IMR-90 (cell line): ENCODE results near the gene CC2D1A. TPM values are rescaled to one million over a fixed set of nuclear protein-coding genes. Genes with fewer than 3 reads are reported as not detected.

Experiments used
- ATAC-seq: fragments of 200-7000 bp; cut with Tn5 transposase; 2 replicates; pipeline ENCODE4 v1.9.1; 2020; ENCODE audit warnings: low read depth, mild to moderate bottlenecking, moderate library complexity
- BruUV-seq: library from RNA; stranded (reverse); fragments of 400-500 nt; replicated peaks from 2 replicates; lab custom pipeline; 2021; lab: Mats Ljungman, UMichigan
- CTCF ChIA-PET: fragments of 300-600 bp; formaldehyde crosslinking; extraction: SDS; loops from one replicate; lab custom pipeline; 2021; ENCODE audit warnings: antibody characterized with exemption; lab: Yijun Ruan, JAX
- POLR2A ChIA-PET: fragments of 300-600 bp; sonication (Branson Sonifier 250); formaldehyde crosslinking; loops from one replicate; lab custom pipeline; 2022; ENCODE audit warnings: antibody characterized with exemption; ENCODE audit not compliant: unreplicated experiment; lab: Charles Lee
- DNase-seq: peaks from one replicate; pipeline ENCODE4 v3.0.0; 2013
- H2AFZ ChIP-seq: replicated peaks from 2 replicates; pipeline ENCODE3; 2013; ENCODE audit warnings: low read length, mild to moderate bottlenecking; ENCODE audit not compliant: poor library complexity
- H2AK5ac ChIP-seq: 2 replicates; pipeline ENCODE4 v1.6.1; 2013; ENCODE audit warnings: low read depth, low read length, inconsistent platforms
- H2AK9ac ChIP-seq: replicated peaks from 2 replicates; pipeline ENCODE3; 2013; ENCODE audit warnings: mild to moderate bottlenecking, low read depth, low read length, moderate library complexity; ENCODE audit not compliant: poor library complexity
- H2BK120ac ChIP-seq: 2 replicates; pipeline ENCODE4 v1.6.1; 2013; ENCODE audit warnings: low read depth, low read length, inconsistent platforms
- H2BK15ac ChIP-seq: 3 replicates; pipeline ENCODE4 v1.6.1; 2013; ENCODE audit warnings: low read depth, low read length, inconsistent platforms
- H2BK20ac ChIP-seq: 2 replicates; pipeline ENCODE4 v1.6.1; 2013; ENCODE audit warnings: low read depth, mild to moderate bottlenecking, inconsistent platforms, low read length, moderate library complexity
- H2BK5ac ChIP-seq: 2 replicates; pipeline ENCODE4 v1.6.1; 2013; ENCODE audit warnings: mild to moderate bottlenecking, low read depth, low read length, inconsistent platforms; ENCODE audit not compliant: poor library complexity, severe bottlenecking
- H3K14ac ChIP-seq: replicated peaks from 2 replicates; pipeline ENCODE4 v1.6.1; 2013; ENCODE audit warnings: low read depth, low read length, inconsistent platforms
- H3K18ac ChIP-seq: 2 replicates; pipeline ENCODE4 v1.6.1; 2013; ENCODE audit warnings: low read depth, low read length, control low read depth
- H3K23ac ChIP-seq: 2 replicates; pipeline ENCODE4 v1.6.1; 2013; ENCODE audit warnings: low read depth, low read length, inconsistent platforms
- H3K27ac ChIP-seq: 2 replicates; pipeline ENCODE4 v1.5.1; 2013; ENCODE audit warnings: mild to moderate bottlenecking, control low read depth, low read length; ENCODE audit not compliant: insufficient read depth
- H3K27me3 ChIP-seq: 2 replicates; pipeline ENCODE4 v1.6.1; 2013; ENCODE audit warnings: low read length; ENCODE audit not compliant: control insufficient read depth, insufficient read depth
- H3K36me3 ChIP-seq: 2 replicates; pipeline ENCODE4 v1.6.1; 2013; ENCODE audit warnings: low read length, mixed read lengths; ENCODE audit not compliant: control insufficient read depth, insufficient read depth
- H3K4ac ChIP-seq: 2 replicates; pipeline ENCODE4 v1.6.1; 2013; ENCODE audit warnings: low read depth, low read length, inconsistent platforms
- H3K4me1 ChIP-seq: 2 replicates; pipeline ENCODE4 v1.6.1; 2013; ENCODE audit warnings: low read length, mixed read lengths; ENCODE audit not compliant: control insufficient read depth, insufficient read depth
- H3K4me2 ChIP-seq: 2 replicates; pipeline ENCODE4 v1.6.1; 2013; ENCODE audit warnings: low read depth, mild to moderate bottlenecking, control low read depth, low read length, moderate library complexity
- H3K4me3 ChIP-seq: 2 replicates; pipeline ENCODE4 v1.5.1; 2013; ENCODE audit warnings: low read depth, mild to moderate bottlenecking, control low read depth, low read length, moderate library complexity; ENCODE audit not compliant: insufficient read depth
- H3K56ac ChIP-seq: 2 replicates; pipeline ENCODE4 v1.6.1; 2013; ENCODE audit warnings: low read length, inconsistent platforms; ENCODE audit not compliant: insufficient read depth; ENCODE audit errors: extremely low read depth
- H3K79me1 ChIP-seq, 2 experiments: 2 replicates each; pipeline ENCODE4 v1.6.1; 2013; ENCODE audit warnings: low read length in 2 of 2, inconsistent platforms in 1 of 2, low read depth in 1 of 2
- H3K9ac ChIP-seq: 2 replicates; pipeline ENCODE4 v1.6.1; 2013; ENCODE audit warnings: low read depth, low read length, control low read depth
- H3K9me1 ChIP-seq: 2 replicates; pipeline ENCODE4 v1.6.1; 2013; ENCODE audit warnings: low read length, inconsistent platforms; ENCODE audit not compliant: insufficient read depth
- H3K9me3 ChIP-seq: 2 replicates; pipeline ENCODE4 v1.6.1; 2013; ENCODE audit warnings: low read length; ENCODE audit not compliant: control insufficient read depth, insufficient read depth
- H4K20me1 ChIP-seq: 2 replicates; pipeline ENCODE4 v1.6.1; 2013; ENCODE audit warnings: low read length, inconsistent platforms; ENCODE audit not compliant: insufficient read depth
- H4K5ac ChIP-seq: 2 replicates; pipeline ENCODE4 v1.6.1; 2013; ENCODE audit warnings: mild to moderate bottlenecking, low read depth, low read length, control low read depth
- H4K8ac ChIP-seq, 2 experiments: 2 replicates each; pipeline ENCODE4 v1.6.1; 2013; ENCODE audit warnings: low read depth in 2 of 2, low read length in 2 of 2, control low read depth in 1 of 2, inconsistent platforms in 1 of 2
- H4K91ac ChIP-seq: 2 replicates; pipeline ENCODE4 v1.6.1; 2013; ENCODE audit warnings: low read depth, low read length, inconsistent platforms; ENCODE audit not compliant: insufficient read depth
- BHLHE40 ChIP-seq: fragments of 150-350 bp; IDR thresholded peaks from 2 replicates; pipeline ENCODE4 v1.6.1; 2016; ENCODE audit warnings: mild to moderate bottlenecking, low read depth, low read length
- CEBPB ChIP-seq: IDR thresholded peaks from 2 replicates; pipeline ENCODE4 v1.6.1; 2012; ENCODE audit warnings: low read depth, low read length, improper control_type of control experiment
- MAFK ChIP-seq: IDR thresholded peaks from 2 replicates; pipeline ENCODE4 v1.6.1; 2012; ENCODE audit warnings: low read depth, low read length, improper control_type of control experiment
- MXI1 ChIP-seq: IDR thresholded peaks from 2 replicates; pipeline ENCODE4 v1.6.1; 2012; ENCODE audit warnings: low read depth, mild to moderate bottlenecking, low read length, moderate library complexity, borderline replicate concordance
- NFE2L2 ChIP-seq: fragments of 150-350 bp; IDR thresholded peaks from 2 replicates; pipeline ENCODE4 v1.6.1; 2016; ENCODE audit warnings: low read depth, mild to moderate bottlenecking, low read length
- POLR2A ChIP-seq: IDR thresholded peaks from 2 replicates; pipeline ENCODE4 v1.6.1; 2012; ENCODE audit warnings: mild to moderate bottlenecking, low read depth, low read length
- RAD21 ChIP-seq: IDR thresholded peaks from 2 replicates; pipeline ENCODE4 v1.6.1; 2012; ENCODE audit warnings: low read length, improper control_type of control experiment
- RCOR1 ChIP-seq: IDR thresholded peaks from 2 replicates; pipeline ENCODE4 v1.6.1; 2012; ENCODE audit warnings: mild to moderate bottlenecking, low read length, improper control_type of control experiment; ENCODE audit not compliant: insufficient replicate concordance
- RFX5 ChIP-seq: IDR thresholded peaks from 2 replicates; pipeline ENCODE4 v1.8.0; 2012; ENCODE audit warnings: low read depth, mild to moderate bottlenecking, low read length, moderate library complexity
- SMC3 ChIP-seq: fragments of 150-350 bp; IDR thresholded peaks from 2 replicates; pipeline ENCODE4 v1.6.1; 2016; ENCODE audit warnings: low read depth, mild to moderate bottlenecking, antibody characterized with exemption, low read length, moderate library complexity
- WGBS, 2 experiments: methylation state at CpG; one replicate each; pipeline versions ENCODE4 v1.1.5 to v1.1.7; 2013; ENCODE audit warnings: missing lambda C conversion rate in 2 of 2; ENCODE audit not compliant: insufficient read length in 1 of 2; ENCODE audit errors: extremely low coverage in 2 of 2; 5-methylcytosine and 5-hydroxymethylcytosine counted together
- dilution Hi-C: fragments of 300-500 bp; cut with HindIII; formaldehyde crosslinking; loops from one replicate; pipeline ENCODE4 v1.14.3; 2018; ENCODE audit warnings: low sequenced_read_pairs; ENCODE audit not compliant: unreplicated experiment
- in situ Hi-C: fragments of 300-500 bp; cut with MboI; formaldehyde crosslinking; loops from 3 replicates; pipeline ENCODE4 v1.14.3; 2019; ENCODE audit warnings: low sequenced_read_pairs, inconsistent platforms, mixed read lengths
- intact Hi-C: fragments of 100-400 bp; cut with micrococcal nuclease; formaldehyde crosslinking; loops from 2 replicates; pipeline ENCODE4 v1.10.0; 2022
- polyA plus RNA-seq, 3 experiments: library from polyadenylated mRNA; depleted of rRNA; stranded (reverse); fragments of >200 nt; gene quantifications; 2 replicates each; pipeline ENCODE4 v1.2.3, GENCODE V29; 2012; ENCODE audit warnings: low replicate concordance in 1 of 3
- total RNA-seq: library from RNA; depleted of rRNA; stranded (reverse); fragments of >200 nt; gene quantifications from 2 replicates; pipeline ENCODE4 v1.2.3, GENCODE V29; 2012
- TF ChIP-seq, protein P1 (sequence below): fragments of 150-350 bp; IDR thresholded peaks from 2 replicates; pipeline ENCODE4 v1.6.1; 2017; ENCODE audit warnings: mild to moderate bottlenecking, antibody characterized with exemption, low read length, low read depth
- TF ChIP-seq, protein P2 (sequence below): conservative IDR thresholded peaks from 2 replicates; pipeline ENCODE4 v1.5.1; 2012; ENCODE audit warnings: mild to moderate bottlenecking, low read depth, low read length, improper control_type of control experiment
- TF ChIP-seq, protein P3 (sequence below): fragments of 150-350 bp; IDR thresholded peaks from 2 replicates; pipeline ENCODE4 v1.6.1; 2016; ENCODE audit warnings: low read depth, mild to moderate bottlenecking, low read length, moderate library complexity, borderline replicate concordance

Gene CC2D1A
- total and polyA plus RNA-seq, 2 of the 4 experiments (the other 2 are of a cell fraction), result 4.1 to 14.7 TPM

DNA sequence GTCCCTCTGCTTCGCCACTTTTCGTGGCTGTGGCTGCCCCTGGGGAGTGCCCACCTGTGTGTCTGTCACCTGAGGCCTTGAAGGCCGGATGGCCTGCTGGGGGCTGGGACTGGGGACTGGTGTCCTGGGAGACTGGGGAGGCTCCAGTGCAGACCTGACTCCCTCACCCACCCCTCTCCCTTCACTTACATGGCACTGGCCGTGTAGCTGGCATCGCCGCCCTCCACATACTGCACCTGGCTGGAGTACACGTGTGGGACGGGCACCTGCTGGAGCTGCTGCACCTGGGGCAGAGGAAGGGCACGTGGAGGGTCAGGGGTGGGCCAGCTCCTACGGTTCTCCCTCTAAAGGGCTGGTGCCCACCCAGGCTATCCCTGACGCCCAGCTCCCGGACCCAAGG is 71.8 kb downstream of the CC2D1A start:
- Histone ChIP-seq H3K4me3 (no peak overlapping the region), H3K27ac (no peak overlapping the region), H4K5ac (no peak overlapping the region), H2BK20ac (no peak overlapping the region), H2AK9ac (no peak overlapping the region), H3K9ac (no peak overlapping the region), H3K36me3 (peaks cover 12% of the 10 kb centered on the region; the same call in 1 of the 2 replicates), H2BK15ac (no peak overlapping the region), H3K4me2 (no peak overlapping the region), H2AFZ (no peak overlapping the region), H3K23ac (no peak overlapping the region), H4K91ac (no peak overlapping the region), H2BK120ac (no peak overlapping the region), H3K79me1 (no peaks in the 10 kb centered on the region), H3K4me1 (no peaks in the 10 kb centered on the region), H3K27me3 (no peaks in the 10 kb centered on the region), H2BK5ac (no peak overlapping the region), H2AK5ac (no peak overlapping the region), H3K4ac (no peak overlapping the region), H3K9me3 (no peaks in the 10 kb centered on the region), H4K8ac (no peak overlapping the region), H3K9me1 (no peaks in the 10 kb centered on the region), H3K56ac (no peak overlapping the region), H4K20me1 (no peaks in the 10 kb centered on the region), H3K14ac (no peak overlapping the region), H3K18ac (no peak overlapping the region)
- TF ChIP-seq RCOR1, result no peak
- TF ChIP-seq, protein P1, sequence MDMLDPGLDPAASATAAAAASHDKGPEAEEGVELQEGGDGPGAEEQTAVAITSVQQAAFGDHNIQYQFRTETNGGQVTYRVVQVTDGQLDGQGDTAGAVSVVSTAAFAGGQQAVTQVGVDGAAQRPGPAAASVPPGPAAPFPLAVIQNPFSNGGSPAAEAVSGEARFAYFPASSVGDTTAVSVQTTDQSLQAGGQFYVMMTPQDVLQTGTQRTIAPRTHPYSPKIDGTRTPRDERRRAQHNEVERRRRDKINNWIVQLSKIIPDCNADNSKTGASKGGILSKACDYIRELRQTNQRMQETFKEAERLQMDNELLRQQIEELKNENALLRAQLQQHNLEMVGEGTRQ, result no peak
- no peak for TF ChIP-seq BHLHE40
- no peak for TF ChIP-seq MXI1
- TF ChIP-seq CEBPB, result no peak
- TF ChIP-seq RFX5, result no peak
- TF ChIP-seq, protein P2, sequence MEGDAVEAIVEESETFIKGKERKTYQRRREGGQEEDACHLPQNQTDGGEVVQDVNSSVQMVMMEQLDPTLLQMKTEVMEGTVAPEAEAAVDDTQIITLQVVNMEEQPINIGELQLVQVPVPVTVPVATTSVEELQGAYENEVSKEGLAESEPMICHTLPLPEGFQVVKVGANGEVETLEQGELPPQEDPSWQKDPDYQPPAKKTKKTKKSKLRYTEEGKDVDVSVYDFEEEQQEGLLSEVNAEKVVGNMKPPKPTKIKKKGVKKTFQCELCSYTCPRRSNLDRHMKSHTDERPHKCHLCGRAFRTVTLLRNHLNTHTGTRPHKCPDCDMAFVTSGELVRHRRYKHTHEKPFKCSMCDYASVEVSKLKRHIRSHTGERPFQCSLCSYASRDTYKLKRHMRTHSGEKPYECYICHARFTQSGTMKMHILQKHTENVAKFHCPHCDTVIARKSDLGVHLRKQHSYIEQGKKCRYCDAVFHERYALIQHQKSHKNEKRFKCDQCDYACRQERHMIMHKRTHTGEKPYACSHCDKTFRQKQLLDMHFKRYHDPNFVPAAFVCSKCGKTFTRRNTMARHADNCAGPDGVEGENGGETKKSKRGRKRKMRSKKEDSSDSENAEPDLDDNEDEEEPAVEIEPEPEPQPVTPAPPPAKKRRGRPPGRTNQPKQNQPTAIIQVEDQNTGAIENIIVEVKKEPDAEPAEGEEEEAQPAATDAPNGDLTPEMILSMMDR, result no peak
- TF ChIP-seq NFE2L2, result no peak
- TF ChIP-seq RAD21, result no peak
- no peak for TF ChIP-seq POLR2A
- TF ChIP-seq SMC3, result no peak
- TF ChIP-seq, protein P3, sequence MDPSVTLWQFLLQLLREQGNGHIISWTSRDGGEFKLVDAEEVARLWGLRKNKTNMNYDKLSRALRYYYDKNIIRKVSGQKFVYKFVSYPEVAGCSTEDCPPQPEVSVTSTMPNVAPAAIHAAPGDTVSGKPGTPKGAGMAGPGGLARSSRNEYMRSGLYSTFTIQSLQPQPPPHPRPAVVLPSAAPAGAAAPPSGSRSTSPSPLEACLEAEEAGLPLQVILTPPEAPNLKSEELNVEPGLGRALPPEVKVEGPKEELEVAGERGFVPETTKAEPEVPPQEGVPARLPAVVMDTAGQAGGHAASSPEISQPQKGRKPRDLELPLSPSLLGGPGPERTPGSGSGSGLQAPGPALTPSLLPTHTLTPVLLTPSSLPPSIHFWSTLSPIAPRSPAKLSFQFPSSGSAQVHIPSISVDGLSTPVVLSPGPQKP, result no peak
- no peak for TF ChIP-seq MAFK
- WGBS, 2 experiments, result 92% methylated on average over 4 of the region's 12 CpGs; no CpG with 5 or more reads in 1 of the 2 experiments
- POLR2A ChIA-PET, result no interaction called here
- DNase-seq (no peak), ATAC-seq (no peak)
- in situ Hi-C loops (no loop called here), dilution Hi-C loops (no loop called here), intact Hi-C loops (no loop called here)
- no TSS peak for BruUV-seq
- CTCF ChIA-PET, result no interaction called here
